ENCODE measurements around the gene C8G. TPM values are rescaled to one million over a fixed set of nuclear protein-coding genes. Genes with fewer than 3 reads are reported as not detected.

C8G gene
- total RNA-seq, 1 experiment from 2014 or later = 0.85 TPM

GRCh38 chr9:136925414-136926153 lies 19.5 kb upstream of the C8G start:
- H3K27ac Mint-ChIP-seq = no peak overlapping the region
- TF ChIP-seq ZNF671 (CRISPR knock-in tag; IDR thresholded peaks at IDR 0.05) (no peak), ZSCAN18 (CRISPR knock-in tag; IDR thresholded peaks at IDR 0.05) (no peak), ZBTB21 (CRISPR knock-in tag; IDR thresholded peaks at IDR 0.05; ENCODE audit: borderline replicate concordance) (no peak), USF1 (CRISPR knock-in tag; IDR thresholded peaks at IDR 0.05) (no peak), ZNF232 (CRISPR knock-in tag; IDR thresholded peaks at IDR 0.05) (no peak), TP53 (CRISPR knock-in tag; IDR thresholded peaks at IDR 0.05) (no peak), CREM (CRISPR knock-in tag; IDR thresholded peaks at IDR 0.05) (no peak), GRHL2 (CRISPR knock-in tag; IDR thresholded peaks at IDR 0.05; ENCODE audit: insufficient replicate concordance, severe bottlenecking) (no peak)
- TF ChIP-seq, protein P1, sequence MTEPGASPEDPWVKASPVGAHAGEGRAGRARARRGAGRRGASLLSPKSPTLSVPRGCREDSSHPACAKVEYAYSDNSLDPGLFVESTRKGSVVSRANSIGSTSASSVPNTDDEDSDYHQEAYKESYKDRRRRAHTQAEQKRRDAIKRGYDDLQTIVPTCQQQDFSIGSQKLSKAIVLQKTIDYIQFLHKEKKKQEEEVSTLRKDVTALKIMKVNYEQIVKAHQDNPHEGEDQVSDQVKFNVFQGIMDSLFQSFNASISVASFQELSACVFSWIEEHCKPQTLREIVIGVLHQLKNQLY (CRISPR knock-in tag; IDR thresholded peaks at IDR 0.05) = no peak
- TF ChIP-seq, protein P2, sequence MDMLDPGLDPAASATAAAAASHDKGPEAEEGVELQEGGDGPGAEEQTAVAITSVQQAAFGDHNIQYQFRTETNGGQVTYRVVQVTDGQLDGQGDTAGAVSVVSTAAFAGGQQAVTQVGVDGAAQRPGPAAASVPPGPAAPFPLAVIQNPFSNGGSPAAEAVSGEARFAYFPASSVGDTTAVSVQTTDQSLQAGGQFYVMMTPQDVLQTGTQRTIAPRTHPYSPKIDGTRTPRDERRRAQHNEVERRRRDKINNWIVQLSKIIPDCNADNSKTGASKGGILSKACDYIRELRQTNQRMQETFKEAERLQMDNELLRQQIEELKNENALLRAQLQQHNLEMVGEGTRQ (CRISPR knock-in tag; IDR thresholded peaks at IDR 0.05) = no peak
- H3K27me3 Mint-ChIP-seq (ENCODE audit: low read depth) = no peaks in the 10 kb centered on the region
- no peak overlapping the region for H3K4me3 Mint-ChIP-seq
- CTCF ChIA-PET = interaction anchor here (1.3 to 1.7 kb wide), 2 partner anchors 13 to 22 kb away, joined by 3 to 6 read pairs; no protein-coding TSS in a partner anchor
- DNase-seq (ENCODE audit: low spot score) (no peak), ATAC-seq (no peak)
- H3K36me3 Mint-ChIP-seq = peaks cover 42% of the 10 kb centered on the region
- no peaks in the 10 kb centered on the region for H3K4me1 Mint-ChIP-seq
- POLR2A ChIA-PET = no interaction called here
- H3K9me3 Mint-ChIP-seq = no peaks in the 10 kb centered on the region

GRCh38 chr9:136926154-136926704 lies 18.8 kb upstream of the C8G start:
- ATAC-seq (no peak), DNase-seq (ENCODE audit: low spot score) (no peak)
- TF ChIP-seq TP53 (CRISPR knock-in tag; IDR thresholded peaks at IDR 0.05) (no peak), ZNF263 (CRISPR knock-in tag; IDR thresholded peaks at IDR 0.05; ENCODE audit: low read depth) (no peak)
- TF ChIP-seq, protein P3, sequence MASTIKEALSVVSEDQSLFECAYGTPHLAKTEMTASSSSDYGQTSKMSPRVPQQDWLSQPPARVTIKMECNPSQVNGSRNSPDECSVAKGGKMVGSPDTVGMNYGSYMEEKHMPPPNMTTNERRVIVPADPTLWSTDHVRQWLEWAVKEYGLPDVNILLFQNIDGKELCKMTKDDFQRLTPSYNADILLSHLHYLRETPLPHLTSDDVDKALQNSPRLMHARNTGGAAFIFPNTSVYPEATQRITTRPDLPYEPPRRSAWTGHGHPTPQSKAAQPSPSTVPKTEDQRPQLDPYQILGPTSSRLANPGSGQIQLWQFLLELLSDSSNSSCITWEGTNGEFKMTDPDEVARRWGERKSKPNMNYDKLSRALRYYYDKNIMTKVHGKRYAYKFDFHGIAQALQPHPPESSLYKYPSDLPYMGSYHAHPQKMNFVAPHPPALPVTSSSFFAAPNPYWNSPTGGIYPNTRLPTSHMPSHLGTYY (CRISPR knock-in tag; IDR thresholded peaks at IDR 0.05) = no peak
- POLR2A ChIA-PET = no interaction called here
- no peaks in the 10 kb centered on the region for H3K27me3 Mint-ChIP-seq (ENCODE audit: low read depth)
- no peaks in the 10 kb centered on the region for H3K9me3 Mint-ChIP-seq
- no peak overlapping the region for H3K27ac Mint-ChIP-seq
- CTCF ChIA-PET = interaction anchor here (1.3 to 1.7 kb wide), 2 partner anchors 12 to 22 kb away, joined by 3 to 6 read pairs; no protein-coding TSS in a partner anchor
- peaks cover 40% of the 10 kb centered on the region for H3K36me3 Mint-ChIP-seq
- no peaks in the 10 kb centered on the region for H3K4me1 Mint-ChIP-seq
- H3K4me3 Mint-ChIP-seq = no peak overlapping the region

DNA sequence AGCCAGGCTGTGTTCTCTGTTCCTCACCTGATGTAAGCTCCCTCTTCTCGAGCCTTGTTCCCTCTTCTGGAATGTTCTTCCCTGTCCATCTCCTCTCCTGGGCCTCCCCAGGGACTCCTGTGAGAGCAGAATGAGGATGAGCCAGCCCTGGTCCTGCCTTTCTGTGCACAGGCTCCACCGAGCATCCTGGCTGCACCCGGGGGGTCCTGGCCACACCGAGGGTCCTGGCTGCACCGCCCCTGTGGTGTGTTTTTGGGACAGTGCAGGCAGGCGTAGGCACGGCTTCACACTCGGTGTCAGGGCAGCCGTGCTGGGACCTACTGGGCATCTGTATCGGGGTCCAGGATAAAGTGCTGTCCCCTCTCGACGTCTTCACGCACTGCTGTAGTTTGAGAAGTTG lies 18.3 kb upstream of the C8G start:
- no peaks in the 10 kb centered on the region for H3K4me1 Mint-ChIP-seq
- H3K27me3 Mint-ChIP-seq (ENCODE audit: low read depth) = no peaks in the 10 kb centered on the region
- no peak for DNase-seq (ENCODE audit: low spot score)
- CTCF ChIA-PET = interaction anchor here (1.3 to 1.7 kb wide), 2 partner anchors 12 to 21 kb away, joined by 3 to 6 read pairs; no protein-coding TSS in a partner anchor
- H3K4me3 Mint-ChIP-seq = no peak overlapping the region
- no peaks in the 10 kb centered on the region for H3K9me3 Mint-ChIP-seq
- H3K36me3 Mint-ChIP-seq = peaks cover 41% of the 10 kb centered on the region
- TF ChIP-seq, protein P4, sequence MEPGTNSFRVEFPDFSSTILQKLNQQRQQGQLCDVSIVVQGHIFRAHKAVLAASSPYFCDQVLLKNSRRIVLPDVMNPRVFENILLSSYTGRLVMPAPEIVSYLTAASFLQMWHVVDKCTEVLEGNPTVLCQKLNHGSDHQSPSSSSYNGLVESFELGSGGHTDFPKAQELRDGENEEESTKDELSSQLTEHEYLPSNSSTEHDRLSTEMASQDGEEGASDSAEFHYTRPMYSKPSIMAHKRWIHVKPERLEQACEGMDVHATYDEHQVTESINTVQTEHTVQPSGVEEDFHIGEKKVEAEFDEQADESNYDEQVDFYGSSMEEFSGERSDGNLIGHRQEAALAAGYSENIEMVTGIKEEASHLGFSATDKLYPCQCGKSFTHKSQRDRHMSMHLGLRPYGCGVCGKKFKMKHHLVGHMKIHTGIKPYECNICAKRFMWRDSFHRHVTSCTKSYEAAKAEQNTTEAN (CRISPR knock-in tag; IDR thresholded peaks at IDR 0.05) = no peak
- no peak for ATAC-seq
- H3K27ac Mint-ChIP-seq = 0 out of 2 replicates have a peak overlapping the region, but pooled peaks have one; percentile 15
- POLR2A ChIA-PET = no interaction called here

Measured in WTC11 (cell line).